Liver (tissue), 4 donors: ENCODE measurements around the gene FAM216B. TPM values are rescaled to one million over a fixed set of nuclear protein-coding genes. Genes with fewer than 3 reads are reported as not detected.

ENCODE experiments used
- polyA plus RNA-seq, 2 donors: library from polyadenylated mRNA; stranded (reverse) in 1 of 2; unstranded in 1 of 2; fragments of 200-250 nt in 1 of 2; fragments of >200 nt in 1 of 2; fragmentation: Nextera tagmentation in 1 of 2; extraction: Ambion mirVana in 1 of 2; gene quantifications; one replicate each; pipeline versions ENCODE4 v1.2.1 to v1.2.3, GENCODE V29; 2013 to 2015
- total RNA-seq, 2 donors: library from RNA; depleted of rRNA; stranded (reverse); fragments of >200 nt; gene quantifications; one replicate each; pipeline ENCODE4 v1.2.3, GENCODE V29; 2014
- donor health status: healthy.
- donor health status: healthy.
- donor health status: healthy.

Gene FAM216B
- total and polyA plus RNA-seq, 4 donors = not detected

Other genes starting within 250 kb of the FAM216B start
- gene TNFSF11, start 207.4 kb upstream of the FAM216B start, total RNA-seq = 1 to 10 TPM in 1 of 2 donors, under 1 TPM in 1; 0.25 to 1.3 TPM
- gene TNFSF11, start 207.4 kb upstream of the FAM216B start, polyA plus RNA-seq = under 1 TPM; 0.25 TPM
- 10 to 100 TPM in 1 of 2 donors, 1 to 10 TPM in 1; 5.3 to 20.3 TPM for gene EPSTI1, start 210.7 kb downstream of the FAM216B start, total RNA-seq
- 1 to 10 TPM; 2.1 to 3.1 TPM for gene EPSTI1, start 210.7 kb downstream of the FAM216B start, polyA plus RNA-seq
- 10 to 100 TPM in 1 of 2 donors, 1 to 10 TPM in 1; 5.8 to 17.8 TPM for gene DNAJC15, start 242.0 kb downstream of the FAM216B start, total RNA-seq
- 10 to 100 TPM; 10.2 to 55.4 TPM for gene DNAJC15, start 242.0 kb downstream of the FAM216B start, polyA plus RNA-seq